ENCODE measurements around the gene PRMT1. TPM values are rescaled to one million over a fixed set of nuclear protein-coding genes. Genes with fewer than 3 reads are reported as not detected.

Gene PRMT1
- total and polyA plus RNA-seq, 2 of the 13 experiments (the other 11 are each of a cell fraction or from before 2014, with no cell fraction given) = 324 to 374 TPM

GRCh38 chr19:49665351-49666119 lies 11.5 kb upstream of the PRMT1 start, which contains the start of the genes BCL2L12 and IRF3 (continued):
- TF ChIP-seq, protein P1, sequence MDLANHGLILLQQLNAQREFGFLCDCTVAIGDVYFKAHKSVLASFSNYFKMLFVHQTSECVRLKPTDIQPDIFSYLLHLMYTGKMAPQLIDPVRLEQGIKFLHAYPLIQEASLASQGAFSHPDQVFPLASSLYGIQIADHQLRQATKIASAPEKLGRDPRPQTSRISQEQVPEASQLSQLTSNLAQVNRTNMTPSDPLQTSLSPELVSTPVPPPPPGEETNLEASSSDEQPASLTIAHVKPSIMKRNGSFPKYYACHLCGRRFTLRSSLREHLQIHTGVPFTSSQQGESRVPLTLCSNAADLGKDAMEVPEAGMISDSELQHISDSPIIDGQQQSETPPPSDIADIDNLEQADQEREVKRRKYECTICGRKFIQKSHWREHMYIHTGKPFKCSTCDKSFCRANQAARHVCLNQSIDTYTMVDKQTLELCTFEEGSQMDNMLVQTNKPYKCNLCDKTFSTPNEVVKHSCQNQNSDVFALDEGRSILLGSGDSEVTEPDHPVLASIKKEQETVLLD (CRISPR knock-in tag; IDR thresholded peaks at IDR 0.05; ENCODE audit: low read depth) = no peak
- no peak for TF ChIP-seq MIER2 (CRISPR knock-in tag; IDR thresholded peaks at IDR 0.05)
- no peak for TF ChIP-seq ZZZ3 (CRISPR knock-in tag; IDR thresholded peaks at IDR 0.05; ENCODE audit: borderline replicate concordance)
- TF ChIP-seq KDM4B (CRISPR knock-in tag; IDR thresholded peaks at IDR 0.05) = no peak
- TF ChIP-seq SRSF9 (IDR thresholded peaks at IDR 0.05; ENCODE audit: borderline replicate concordance, insufficient read depth, low read depth, low read length, poor library complexity, severe bottlenecking) = no peak
- no peak for TF ChIP-seq ZIK1 (CRISPR knock-in tag; IDR thresholded peaks at IDR 0.05; ENCODE audit: borderline replicate concordance, low read depth)
- no peak for TF ChIP-seq NBN (conservative IDR thresholded peaks at IDR 0.05)
- TF ChIP-seq, protein P2, sequence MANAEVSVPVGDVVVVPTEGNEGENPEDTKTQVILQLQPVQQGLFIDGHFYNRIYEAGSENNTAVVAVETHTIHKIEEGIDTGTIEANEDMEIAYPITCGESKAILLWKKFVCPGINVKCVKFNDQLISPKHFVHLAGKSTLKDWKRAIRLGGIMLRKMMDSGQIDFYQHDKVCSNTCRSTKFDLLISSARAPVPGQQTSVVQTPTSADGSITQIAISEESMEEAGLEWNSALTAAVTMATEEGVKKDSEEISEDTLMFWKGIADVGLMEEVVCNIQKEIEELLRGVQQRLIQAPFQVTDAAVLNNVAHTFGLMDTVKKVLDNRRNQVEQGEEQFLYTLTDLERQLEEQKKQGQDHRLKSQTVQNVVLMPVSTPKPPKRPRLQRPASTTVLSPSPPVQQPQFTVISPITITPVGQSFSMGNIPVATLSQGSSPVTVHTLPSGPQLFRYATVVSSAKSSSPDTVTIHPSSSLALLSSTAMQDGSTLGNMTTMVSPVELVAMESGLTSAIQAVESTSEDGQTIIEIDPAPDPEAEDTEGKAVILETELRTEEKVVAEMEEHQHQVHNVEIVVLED (CRISPR knock-in tag; IDR thresholded peaks at IDR 0.05; ENCODE audit: borderline replicate concordance) = peak; percentile 99
- TF ChIP-seq AKNA (CRISPR knock-in tag; IDR thresholded peaks at IDR 0.05; ENCODE audit: borderline replicate concordance) = 0 out of 2 replicates have a peak, but pooled peaks have one; percentile 54
- TF ChIP-seq ZNF746 (CRISPR knock-in tag; IDR thresholded peaks at IDR 0.05) = 0 out of 2 replicates have a peak, but pooled peaks have one; percentile 38
- TF ChIP-seq PAF1 (CRISPR knock-in tag; IDR thresholded peaks at IDR 0.05) = no peak
- TF ChIP-seq KMT2A (CRISPR knock-in tag; IDR thresholded peaks at IDR 0.05) = no peak
- peak; percentile 50; the same call in 1 of the 2 replicates for TF ChIP-seq HOXA3 (CRISPR knock-in tag; IDR thresholded peaks at IDR 0.05)
- TF ChIP-seq ZNF101 (CRISPR knock-in tag; IDR thresholded peaks at IDR 0.05; ENCODE audit: borderline replicate concordance, low read depth) = no peak
- no peak for TF ChIP-seq RFXANK (CRISPR knock-in tag; IDR thresholded peaks at IDR 0.05)
- no peak for TF ChIP-seq FOXM1 (CRISPR knock-in tag; IDR thresholded peaks at IDR 0.05)
- no peak for TF ChIP-seq AHR (CRISPR knock-in tag; IDR thresholded peaks at IDR 0.05)
- no peak for TF ChIP-seq TCF12 (IDR thresholded peaks at IDR 0.05)
- TF ChIP-seq TCF12 (CRISPR knock-in tag; IDR thresholded peaks at IDR 0.05) = no peak
- no peak for TF ChIP-seq JUN (CRISPR knock-in tag; IDR thresholded peaks at IDR 0.05)
- no peak for TF ChIP-seq GLI4 (CRISPR knock-in tag; IDR thresholded peaks at IDR 0.05; ENCODE audit: borderline replicate concordance)
- TF ChIP-seq NR2F6 (IDR thresholded peaks at IDR 0.05) = no peak
- no peak for TF ChIP-seq NR2F6 (CRISPR knock-in tag; IDR thresholded peaks at IDR 0.05)
- no peak for TF ChIP-seq ZNF614 (CRISPR knock-in tag; IDR thresholded peaks at IDR 0.05; ENCODE audit: borderline replicate concordance)

Data from HepG2 (cell line).